Chondrocyte (in vitro differentiated cells): ENCODE results near the gene LRCH3. TPM values are rescaled to one million over a fixed set of nuclear protein-coding genes. Genes with fewer than 3 reads are reported as not detected.
A peak's percentile ranks its signal among the peaks of the same experiment; 100 is the strongest.

Experiments
- DNase-seq: peaks from one replicate; pipeline ENCODE4 v3.0.0; 2021; ENCODE audit warnings: mixed read lengths, low spot score
- H3K27ac Mint-ChIP-seq: one replicate; pipeline ENCODE4 v1.8.0; 2021; ENCODE audit warnings: mild to moderate bottlenecking, moderate library complexity, mixed read lengths; ENCODE audit not compliant: unreplicated experiment
- H3K27me3 Mint-ChIP-seq: 2 replicates; pipeline ENCODE4 v1.8.0; 2021; ENCODE audit warnings: low read depth, mixed read lengths
- H3K36me3 Mint-ChIP-seq: 2 replicates; pipeline ENCODE4 v1.8.0; 2021; ENCODE audit warnings: low read depth, mixed read lengths
- H3K4me1 Mint-ChIP-seq: 2 replicates; pipeline ENCODE4 v1.8.0; 2021; ENCODE audit warnings: low read depth, mild to moderate bottlenecking, mixed read lengths
- H3K4me3 Mint-ChIP-seq: one replicate; pipeline ENCODE4 v1.8.0; 2021; ENCODE audit warnings: mild to moderate bottlenecking, moderate library complexity, mixed read lengths; ENCODE audit not compliant: unreplicated experiment
- H3K9me3 Mint-ChIP-seq: 2 replicates; pipeline ENCODE4 v1.8.0; 2021; ENCODE audit warnings: low read depth, mixed read lengths
- total RNA-seq: library from RNA; stranded (reverse); gene quantifications from 3 replicates; pipeline ENCODE4 v1.2.1, GENCODE V29; 2021
- TF ChIP-seq, protein P1 (sequence below): fragments of 200-600 bp; sonication (generic); IDR thresholded peaks from 2 replicates; pipeline ENCODE4 v1.5.0; 2021; ENCODE audit warnings: antibody characterized with exemption, mild to moderate bottlenecking, moderate library complexity

LRCH3 gene
- total RNA-seq, 1 donor from 2014 or later: 49.8 TPM

GRCh38 chr3:197749315-197749600 lies 41.8 kb upstream of the LRCH3 start:
- Mint-ChIP-seq H3K4me3 (peak overlapping the region; percentile 89), H3K4me1 (peaks cover 38% of the 10 kb centered on the region), H3K27me3 (no peaks in the 10 kb centered on the region), H3K27ac (peak overlapping the region; percentile 96), H3K9me3 (no peaks in the 10 kb centered on the region), H3K36me3 (no peaks in the 10 kb centered on the region)
- DNase-seq: no peak
- TF ChIP-seq, protein P1, sequence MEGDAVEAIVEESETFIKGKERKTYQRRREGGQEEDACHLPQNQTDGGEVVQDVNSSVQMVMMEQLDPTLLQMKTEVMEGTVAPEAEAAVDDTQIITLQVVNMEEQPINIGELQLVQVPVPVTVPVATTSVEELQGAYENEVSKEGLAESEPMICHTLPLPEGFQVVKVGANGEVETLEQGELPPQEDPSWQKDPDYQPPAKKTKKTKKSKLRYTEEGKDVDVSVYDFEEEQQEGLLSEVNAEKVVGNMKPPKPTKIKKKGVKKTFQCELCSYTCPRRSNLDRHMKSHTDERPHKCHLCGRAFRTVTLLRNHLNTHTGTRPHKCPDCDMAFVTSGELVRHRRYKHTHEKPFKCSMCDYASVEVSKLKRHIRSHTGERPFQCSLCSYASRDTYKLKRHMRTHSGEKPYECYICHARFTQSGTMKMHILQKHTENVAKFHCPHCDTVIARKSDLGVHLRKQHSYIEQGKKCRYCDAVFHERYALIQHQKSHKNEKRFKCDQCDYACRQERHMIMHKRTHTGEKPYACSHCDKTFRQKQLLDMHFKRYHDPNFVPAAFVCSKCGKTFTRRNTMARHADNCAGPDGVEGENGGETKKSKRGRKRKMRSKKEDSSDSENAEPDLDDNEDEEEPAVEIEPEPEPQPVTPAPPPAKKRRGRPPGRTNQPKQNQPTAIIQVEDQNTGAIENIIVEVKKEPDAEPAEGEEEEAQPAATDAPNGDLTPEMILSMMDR: no peak

DNA sequence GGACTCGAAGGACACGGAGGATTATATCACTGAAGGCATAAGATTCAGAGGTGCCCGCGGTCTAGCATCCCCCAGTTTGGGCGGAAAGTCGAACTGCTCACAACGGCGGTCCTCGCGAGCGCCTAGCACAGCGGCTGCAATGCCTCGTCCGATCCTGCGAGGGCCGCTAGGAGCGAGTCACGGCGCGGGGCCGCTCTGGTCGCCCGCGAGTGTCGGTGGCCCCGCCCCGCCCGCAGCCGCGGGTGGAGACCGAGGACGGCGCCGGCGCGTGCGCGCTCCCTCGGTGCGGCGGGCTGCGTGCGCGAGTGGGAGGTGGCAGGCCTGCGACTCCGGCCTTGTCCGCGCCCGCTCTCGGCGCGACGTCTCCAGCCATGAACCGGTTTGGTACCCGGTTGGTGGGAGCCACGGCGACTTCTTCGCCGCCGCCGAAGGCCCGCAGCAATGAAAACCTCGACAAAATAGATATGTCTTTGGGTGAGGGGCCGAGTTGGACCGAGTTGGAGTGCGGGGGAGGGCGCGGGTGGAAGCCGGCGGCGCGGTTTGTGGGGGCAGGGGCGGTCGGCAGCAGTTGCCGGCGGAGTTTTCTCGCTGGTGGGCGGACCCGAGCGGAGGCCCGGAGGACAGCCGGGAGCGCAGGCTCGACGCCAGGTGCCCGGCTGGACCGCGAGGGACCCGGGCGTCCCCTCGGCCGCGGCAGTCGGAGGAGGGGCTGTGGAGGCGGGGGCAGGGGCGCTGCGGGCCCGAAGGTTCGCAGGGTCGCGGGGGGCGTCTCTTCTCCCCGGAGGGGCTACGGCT lies 41.3 kb upstream of the LRCH3 start, which contains the start of gene FYTTD1:
Gene FYTTD1 (plus strand): TSS at position 283 of the 795 bp plus-strand sequence. CDS start 89 bp downstream, at position 372.
- peak within 1 kb of the TSS; percentile 89 for H3K4me3 Mint-ChIP-seq
- H3K9me3 Mint-ChIP-seq: no peaks in the 10 kb centered on the region
- H3K4me1 Mint-ChIP-seq: peaks cover 39% of the 10 kb centered on the region
- TF ChIP-seq, protein P1: peak; percentile 68
- H3K36me3 Mint-ChIP-seq: no peaks in the 10 kb centered on the region
- peak; percentile 96 for DNase-seq
- H3K27me3 Mint-ChIP-seq: no peaks in the 10 kb centered on the region
- peak within 1 kb of the TSS; percentile 96 for H3K27ac Mint-ChIP-seq

GRCh38 chr3:197750396-197750831 lies 40.6 kb upstream of the LRCH3 start:
- DNase-seq: no peak
- TF ChIP-seq, protein P1: peak; percentile 29
- Mint-ChIP-seq H3K4me3 (peak overlapping the region; percentile 85), H3K36me3 (no peaks in the 10 kb centered on the region), H3K27ac (peak overlapping the region; percentile 96), H3K4me1 (peaks cover 42% of the 10 kb centered on the region), H3K27me3 (no peaks in the 10 kb centered on the region), H3K9me3 (no peaks in the 10 kb centered on the region)

GRCh38 chr3:197750858-197751737 lies 40.0 kb upstream of the LRCH3 start:
- TF ChIP-seq, protein P1: no peak
- no peaks in the 10 kb centered on the region for H3K9me3 Mint-ChIP-seq
- DNase-seq: no peak
- H3K4me3 Mint-ChIP-seq: peak overlapping the region; percentile 85
- H3K36me3 Mint-ChIP-seq: no peaks in the 10 kb centered on the region
- H3K27ac Mint-ChIP-seq: peak overlapping the region; percentile 96
- peaks cover 39% of the 10 kb centered on the region for H3K4me1 Mint-ChIP-seq
- H3K27me3 Mint-ChIP-seq: no peaks in the 10 kb centered on the region

DNA sequence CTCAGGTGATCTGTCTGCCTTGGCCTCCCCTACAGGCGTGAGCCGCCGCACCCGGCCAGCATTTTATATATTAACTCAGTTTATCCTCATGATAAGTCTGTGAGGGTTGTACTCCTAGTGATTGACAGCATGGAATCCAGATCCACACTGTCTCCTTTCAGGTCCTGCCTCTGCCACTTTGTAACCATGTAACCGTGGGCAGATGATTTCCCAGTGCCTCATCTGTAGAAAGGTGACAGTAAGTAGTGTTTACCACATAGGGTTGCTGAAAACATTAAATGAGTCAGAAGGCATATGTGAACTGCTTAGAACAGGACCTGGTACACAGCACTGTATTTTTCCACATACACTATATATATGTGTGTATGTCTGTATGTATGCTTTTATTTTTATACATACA lies 38.9 kb upstream of the LRCH3 start:
- no peak for DNase-seq
- no peaks in the 10 kb centered on the region for H3K36me3 Mint-ChIP-seq
- H3K27me3 Mint-ChIP-seq: no peaks in the 10 kb centered on the region
- TF ChIP-seq, protein P1: no peak
- H3K4me3 Mint-ChIP-seq: peak overlapping the region; percentile 64
- H3K9me3 Mint-ChIP-seq: no peaks in the 10 kb centered on the region
- H3K4me1 Mint-ChIP-seq: peaks cover 39% of the 10 kb centered on the region
- peak overlapping the region; percentile 84 for H3K27ac Mint-ChIP-seq
